ENCODE data around the gene HELB.

DNA sequence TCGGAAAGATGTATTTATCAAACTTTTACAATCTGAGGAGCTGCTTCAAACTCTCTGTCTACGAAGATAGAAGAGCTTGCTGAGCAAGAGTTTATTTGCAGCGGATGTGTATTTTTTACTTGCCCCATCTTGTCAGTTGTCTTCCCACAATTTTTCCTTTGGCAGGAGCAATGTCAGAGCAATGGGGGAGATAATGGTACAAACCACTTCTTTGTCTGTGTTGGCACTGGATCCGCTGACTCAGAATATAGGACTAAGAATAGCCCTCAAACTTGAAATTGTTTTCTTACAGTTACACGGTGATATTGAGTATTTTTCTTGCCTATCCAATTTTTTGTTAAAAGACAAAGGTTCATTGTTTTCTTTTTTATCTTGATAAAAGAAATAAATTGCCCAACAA lies 27.6 kb downstream of the HELB start:
- TF ChIP-seq, protein P1, sequence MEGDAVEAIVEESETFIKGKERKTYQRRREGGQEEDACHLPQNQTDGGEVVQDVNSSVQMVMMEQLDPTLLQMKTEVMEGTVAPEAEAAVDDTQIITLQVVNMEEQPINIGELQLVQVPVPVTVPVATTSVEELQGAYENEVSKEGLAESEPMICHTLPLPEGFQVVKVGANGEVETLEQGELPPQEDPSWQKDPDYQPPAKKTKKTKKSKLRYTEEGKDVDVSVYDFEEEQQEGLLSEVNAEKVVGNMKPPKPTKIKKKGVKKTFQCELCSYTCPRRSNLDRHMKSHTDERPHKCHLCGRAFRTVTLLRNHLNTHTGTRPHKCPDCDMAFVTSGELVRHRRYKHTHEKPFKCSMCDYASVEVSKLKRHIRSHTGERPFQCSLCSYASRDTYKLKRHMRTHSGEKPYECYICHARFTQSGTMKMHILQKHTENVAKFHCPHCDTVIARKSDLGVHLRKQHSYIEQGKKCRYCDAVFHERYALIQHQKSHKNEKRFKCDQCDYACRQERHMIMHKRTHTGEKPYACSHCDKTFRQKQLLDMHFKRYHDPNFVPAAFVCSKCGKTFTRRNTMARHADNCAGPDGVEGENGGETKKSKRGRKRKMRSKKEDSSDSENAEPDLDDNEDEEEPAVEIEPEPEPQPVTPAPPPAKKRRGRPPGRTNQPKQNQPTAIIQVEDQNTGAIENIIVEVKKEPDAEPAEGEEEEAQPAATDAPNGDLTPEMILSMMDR (tag by site-specific recombination; IDR thresholded peaks at IDR 0.05): no peak
- TF ChIP-seq, protein P2, sequence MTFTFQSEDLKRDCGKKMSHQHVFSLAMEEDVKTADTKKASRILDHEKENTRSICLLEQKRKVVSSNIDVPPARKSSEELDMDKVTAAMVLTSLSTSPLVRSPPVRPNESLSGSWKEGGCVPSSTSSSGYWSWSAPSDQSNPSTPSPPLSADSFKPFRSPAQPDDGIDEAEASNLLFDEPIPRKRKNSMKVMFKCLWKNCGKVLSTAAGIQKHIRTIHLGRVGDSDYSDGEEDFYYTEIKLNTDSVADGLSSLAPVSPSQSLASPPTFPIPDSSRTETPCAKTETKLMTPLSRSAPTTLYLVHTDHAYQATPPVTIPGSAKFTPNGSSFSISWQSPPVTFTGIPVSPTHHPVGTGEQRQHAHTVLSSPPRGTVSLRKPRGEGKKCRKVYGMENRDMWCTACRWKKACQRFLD (tag by site-specific recombination; IDR thresholded peaks at IDR 0.05): no peak
- TF ChIP-seq, protein P3, sequence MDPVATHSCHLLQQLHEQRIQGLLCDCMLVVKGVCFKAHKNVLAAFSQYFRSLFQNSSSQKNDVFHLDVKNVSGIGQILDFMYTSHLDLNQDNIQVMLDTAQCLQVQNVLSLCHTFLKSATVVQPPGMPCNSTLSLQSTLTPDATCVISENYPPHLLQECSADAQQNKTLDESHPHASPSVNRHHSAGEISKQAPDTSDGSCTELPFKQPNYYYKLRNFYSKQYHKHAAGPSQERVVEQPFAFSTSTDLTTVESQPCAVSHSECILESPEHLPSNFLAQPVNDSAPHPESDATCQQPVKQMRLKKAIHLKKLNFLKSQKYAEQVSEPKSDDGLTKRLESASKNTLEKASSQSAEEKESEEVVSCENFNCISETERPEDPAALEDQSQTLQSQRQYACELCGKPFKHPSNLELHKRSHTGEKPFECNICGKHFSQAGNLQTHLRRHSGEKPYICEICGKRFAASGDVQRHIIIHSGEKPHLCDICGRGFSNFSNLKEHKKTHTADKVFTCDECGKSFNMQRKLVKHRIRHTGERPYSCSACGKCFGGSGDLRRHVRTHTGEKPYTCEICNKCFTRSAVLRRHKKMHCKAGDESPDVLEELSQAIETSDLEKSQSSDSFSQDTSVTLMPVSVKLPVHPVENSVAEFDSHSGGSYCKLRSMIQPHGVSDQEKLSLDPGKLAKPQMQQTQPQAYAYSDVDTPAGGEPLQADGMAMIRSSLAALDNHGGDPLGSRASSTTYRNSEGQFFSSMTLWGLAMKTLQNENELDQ (tag by site-specific recombination; IDR thresholded peaks at IDR 0.05; ENCODE audit: low read depth): no peak
- TF ChIP-seq, protein P4, sequence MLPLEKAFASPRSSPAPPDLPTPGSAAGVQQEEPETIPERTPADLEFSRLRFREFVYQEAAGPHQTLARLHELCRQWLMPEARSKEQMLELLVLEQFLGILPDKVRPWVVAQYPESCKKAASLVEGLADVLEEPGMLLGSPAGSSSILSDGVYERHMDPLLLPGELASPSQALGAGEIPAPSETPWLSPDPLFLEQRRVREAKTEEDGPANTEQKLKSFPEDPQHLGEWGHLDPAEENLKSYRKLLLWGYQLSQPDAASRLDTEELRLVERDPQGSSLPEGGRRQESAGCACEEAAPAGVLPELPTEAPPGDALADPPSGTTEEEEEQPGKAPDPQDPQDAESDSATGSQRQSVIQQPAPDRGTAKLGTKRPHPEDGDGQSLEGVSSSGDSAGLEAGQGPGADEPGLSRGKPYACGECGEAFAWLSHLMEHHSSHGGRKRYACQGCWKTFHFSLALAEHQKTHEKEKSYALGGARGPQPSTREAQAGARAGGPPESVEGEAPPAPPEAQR (tag by site-specific recombination; IDR thresholded peaks at IDR 0.05): no peak
- TF ChIP-seq ZNF473 (tag by site-specific recombination; IDR thresholded peaks at IDR 0.05) (no peak), ZNF302 (tag by site-specific recombination; IDR thresholded peaks at IDR 0.05; ENCODE audit: low read depth) (no peak), ZNF626 (tag by site-specific recombination; IDR thresholded peaks at IDR 0.05) (no peak), ZNF350 (tag by site-specific recombination; IDR thresholded peaks at IDR 0.05) (no peak), ZNF114 (tag by site-specific recombination; IDR thresholded peaks at IDR 0.05) (no peak), ZNF121 (tag by site-specific recombination; IDR thresholded peaks at IDR 0.05) (no peak), ZNF629 (tag by site-specific recombination; IDR thresholded peaks at IDR 0.05) (no peak), ZBTB8A (tag by site-specific recombination; IDR thresholded peaks at IDR 0.05) (no peak)
- TF ChIP-seq, protein P5, sequence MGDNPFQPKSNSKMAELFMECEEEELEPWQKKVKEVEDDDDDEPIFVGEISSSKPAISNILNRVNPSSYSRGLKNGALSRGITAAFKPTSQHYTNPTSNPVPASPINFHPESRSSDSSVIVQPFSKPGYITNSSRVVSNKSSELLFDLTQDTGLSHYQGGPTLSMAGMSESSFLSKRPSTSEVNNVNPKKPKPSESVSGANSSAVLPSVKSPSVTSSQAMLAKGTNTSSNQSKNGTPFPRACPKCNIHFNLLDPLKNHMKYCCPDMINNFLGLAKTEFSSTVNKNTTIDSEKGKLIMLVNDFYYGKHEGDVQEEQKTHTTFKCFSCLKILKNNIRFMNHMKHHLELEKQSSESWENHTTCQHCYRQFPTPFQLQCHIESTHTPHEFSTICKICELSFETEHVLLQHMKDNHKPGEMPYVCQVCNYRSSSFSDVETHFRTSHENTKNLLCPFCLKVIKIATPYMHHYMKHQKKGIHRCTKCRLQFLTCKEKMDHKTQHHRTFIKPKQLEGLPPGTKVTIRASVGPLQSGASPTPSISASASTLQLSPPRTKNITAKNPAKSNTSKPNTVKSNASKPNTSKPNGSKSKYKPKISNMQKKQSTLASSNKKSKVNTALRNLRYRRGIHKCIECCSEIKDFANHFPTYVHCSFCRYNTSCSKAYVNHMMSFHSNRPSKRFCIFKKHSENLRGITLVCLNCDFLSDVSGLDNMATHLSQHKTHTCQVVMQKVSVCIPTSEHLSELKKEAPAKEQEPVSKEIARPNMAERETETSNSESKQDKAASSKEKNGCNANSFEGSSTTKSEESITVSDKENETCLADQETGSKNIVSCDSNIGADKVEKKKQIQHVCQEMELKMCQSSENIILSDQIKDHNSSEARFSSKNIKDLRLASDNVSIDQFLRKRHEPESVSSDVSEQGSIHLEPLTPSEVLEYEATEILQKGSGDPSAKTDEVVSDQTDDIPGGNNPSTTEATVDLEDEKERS (tag by site-specific recombination; IDR thresholded peaks at IDR 0.05): no peak
